ENCODE results near the gene SLC52A3. TPM values are rescaled to one million over a fixed set of nuclear protein-coding genes. Genes with fewer than 3 reads are reported as not detected.

SLC52A3 gene
- total RNA-seq, 3 donors from 2014 or later = 12.0 to 48.6 (median 15.4) TPM

DNA sequence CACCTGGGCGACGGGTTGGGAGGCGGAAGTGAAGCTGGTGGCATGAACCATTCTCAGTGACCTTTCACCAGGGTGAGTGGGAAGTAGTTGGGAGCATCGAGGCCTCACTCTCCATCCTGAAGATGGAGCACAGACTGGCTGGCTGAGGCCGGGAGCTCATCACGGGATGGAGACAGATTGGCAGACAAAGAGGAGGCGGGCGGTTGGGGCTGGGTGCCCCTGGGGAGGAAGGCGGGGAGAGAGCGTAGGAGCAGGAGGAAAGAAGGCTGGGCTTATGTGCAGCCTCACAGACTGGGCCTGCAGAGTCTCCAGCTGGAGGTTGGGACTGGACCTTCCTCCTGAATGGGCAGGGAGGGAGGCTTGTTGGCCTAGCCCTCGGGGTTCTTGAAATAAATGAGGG is 48.5 kb downstream of the SLC52A3 start:
- TF ChIP-seq, protein P1, sequence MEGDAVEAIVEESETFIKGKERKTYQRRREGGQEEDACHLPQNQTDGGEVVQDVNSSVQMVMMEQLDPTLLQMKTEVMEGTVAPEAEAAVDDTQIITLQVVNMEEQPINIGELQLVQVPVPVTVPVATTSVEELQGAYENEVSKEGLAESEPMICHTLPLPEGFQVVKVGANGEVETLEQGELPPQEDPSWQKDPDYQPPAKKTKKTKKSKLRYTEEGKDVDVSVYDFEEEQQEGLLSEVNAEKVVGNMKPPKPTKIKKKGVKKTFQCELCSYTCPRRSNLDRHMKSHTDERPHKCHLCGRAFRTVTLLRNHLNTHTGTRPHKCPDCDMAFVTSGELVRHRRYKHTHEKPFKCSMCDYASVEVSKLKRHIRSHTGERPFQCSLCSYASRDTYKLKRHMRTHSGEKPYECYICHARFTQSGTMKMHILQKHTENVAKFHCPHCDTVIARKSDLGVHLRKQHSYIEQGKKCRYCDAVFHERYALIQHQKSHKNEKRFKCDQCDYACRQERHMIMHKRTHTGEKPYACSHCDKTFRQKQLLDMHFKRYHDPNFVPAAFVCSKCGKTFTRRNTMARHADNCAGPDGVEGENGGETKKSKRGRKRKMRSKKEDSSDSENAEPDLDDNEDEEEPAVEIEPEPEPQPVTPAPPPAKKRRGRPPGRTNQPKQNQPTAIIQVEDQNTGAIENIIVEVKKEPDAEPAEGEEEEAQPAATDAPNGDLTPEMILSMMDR (IDR thresholded peaks at IDR 0.05) = no peak
- Histone ChIP-seq H3K36me3 (ENCODE audit: low read depth) (no peaks in the 10 kb centered on the region), H3K9me3 (no peaks in the 10 kb centered on the region), H3K4me3 (no peak overlapping the region), H3K4me1 (ENCODE audit: low read depth) (no peaks in the 10 kb centered on the region)
- intact Hi-C loops (cut with DNase I, micrococcal nuclease) = no loop called here
- no peak for DNase-seq
- no peak for ATAC-seq

GRCh38 chr20:719068-719467 is 49.2 kb downstream of the SLC52A3 start:
- TF ChIP-seq, protein P1 (IDR thresholded peaks at IDR 0.05) = no peak
- intact Hi-C loops (cut with DNase I, micrococcal nuclease) = no loop called here
- H3K4me1 ChIP-seq (ENCODE audit: low read depth) = no peaks in the 10 kb centered on the region
- no peak overlapping the region for H3K4me3 ChIP-seq
- no peaks in the 10 kb centered on the region for H3K36me3 ChIP-seq (ENCODE audit: low read depth)
- no peak for DNase-seq
- no peaks in the 10 kb centered on the region for H3K9me3 ChIP-seq
- no peak for ATAC-seq

GRCh38 chr20:717832-718231 is 50.5 kb downstream of the SLC52A3 start:
- DNase-seq = no peak
- ATAC-seq = no peak
- H3K4me1 ChIP-seq (ENCODE audit: low read depth) = no peaks in the 10 kb centered on the region
- H3K9me3 ChIP-seq = no peaks in the 10 kb centered on the region
- intact Hi-C loops (cut with DNase I, micrococcal nuclease) = no loop called here
- H3K4me3 ChIP-seq = no peak overlapping the region
- no peaks in the 10 kb centered on the region for H3K36me3 ChIP-seq (ENCODE audit: low read depth)
- TF ChIP-seq, protein P1 (IDR thresholded peaks at IDR 0.05) = no peak

GRCh38 chr20:717271-717670 is 51.0 kb downstream of the SLC52A3 start:
- no peak for DNase-seq
- ATAC-seq = no peak
- intact Hi-C loops (cut with DNase I, micrococcal nuclease) = no loop called here
- no peaks in the 10 kb centered on the region for H3K36me3 ChIP-seq (ENCODE audit: low read depth)
- TF ChIP-seq, protein P1 (IDR thresholded peaks at IDR 0.05) = no peak
- no peaks in the 10 kb centered on the region for H3K4me1 ChIP-seq (ENCODE audit: low read depth)
- H3K4me3 ChIP-seq = no peak overlapping the region
- H3K9me3 ChIP-seq = no peaks in the 10 kb centered on the region

- TF ChIP-seq, protein P1 (IDR thresholded peaks at IDR 0.05) = no peak
- H3K4me1 ChIP-seq (ENCODE audit: low read depth) = no peaks in the 10 kb centered on the region
- H3K4me3 ChIP-seq = no peak overlapping the region
- H3K9me3 ChIP-seq = no peaks in the 10 kb centered on the region
- intact Hi-C loops (cut with DNase I, micrococcal nuclease) = no loop called here
- H3K36me3 ChIP-seq (ENCODE audit: low read depth) = no peaks in the 10 kb centered on the region
- ATAC-seq = no peak
- DNase-seq = no peak
Measured at GRCh38 chr20:714453-714852, 53.8 kb downstream of the SLC52A3 start.

- intact Hi-C loops (cut with DNase I, micrococcal nuclease) = no loop called here
- no peaks in the 10 kb centered on the region for H3K36me3 ChIP-seq (ENCODE audit: low read depth)
- no peak for ATAC-seq
- no peaks in the 10 kb centered on the region for H3K4me1 ChIP-seq (ENCODE audit: low read depth)
- H3K9me3 ChIP-seq = no peaks in the 10 kb centered on the region
- TF ChIP-seq, protein P1 (IDR thresholded peaks at IDR 0.05) = no peak
- no peak for DNase-seq
- no peak overlapping the region for H3K4me3 ChIP-seq
Measured at GRCh38 chr20:711576-711975, 56.7 kb downstream of the SLC52A3 start.
